Temporal lobe (tissue), 2 donors: Measurements from ENCODE around the gene HDAC11. TPM values are rescaled to one million over a fixed set of nuclear protein-coding genes. Genes with fewer than 3 reads are reported as not detected.

ENCODE experiments used
- small RNA-seq: library from RNA; depleted of rRNA; stranded (forward); fragments of <200 nt; gene quantifications from one replicate; pipeline ENCODE3, GENCODE V24; 2014; ENCODE audit warnings: low replicate concordance
- total RNA-seq: library from RNA; depleted of rRNA; stranded (reverse); fragments of >200 nt; gene quantifications from one replicate; pipeline ENCODE4 v1.2.3, GENCODE V29; 2014

HDAC11 gene
- total RNA-seq, 1 donor from 2014 or later, result 13.5 TPM

Small RNA genes lying within 50 kb of the gene (small RNA-seq; reads per million reads assigned to genes)
- gene AC027124.2, result not detected

Other genes with a start within 250 kb of the HDAC11 start
- 7.6 TPM for gene NUP210, start 60.0 kb upstream of the HDAC11 start, total RNA-seq
- gene FBLN2, start 68.8 kb downstream of the HDAC11 start, total RNA-seq, result 9.1 TPM